ENCODE data around the gene CD82.
A peak's percentile ranks its signal among the peaks of the same experiment; 100 is the strongest.

CD82 gene

DNA sequence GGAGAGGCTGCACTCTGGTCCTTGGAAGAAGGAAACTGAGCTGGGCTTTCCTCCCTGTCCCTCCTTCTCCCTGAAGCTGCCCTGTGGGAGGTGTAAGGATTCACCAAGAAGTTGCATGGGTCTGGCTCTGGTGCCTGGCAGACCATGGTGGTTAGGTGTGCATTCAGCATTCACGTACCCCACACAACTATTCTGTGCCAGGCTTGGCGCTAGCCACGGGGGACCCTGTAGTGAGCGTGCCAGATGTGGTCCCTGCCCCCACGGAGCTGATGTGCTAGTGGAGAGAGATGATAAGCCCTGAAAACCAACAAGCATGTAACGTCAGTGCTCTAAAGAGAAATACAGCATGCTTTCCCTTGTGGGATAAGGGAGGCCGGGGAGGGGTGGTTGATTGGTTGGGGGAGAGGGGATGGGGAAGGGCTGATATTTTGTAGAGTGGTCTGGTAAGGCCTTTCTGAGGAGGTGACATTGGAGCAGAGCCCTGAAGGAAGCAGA is 48.9 kb downstream of the CD82 start:
- H3K9ac ChIP-seq (ENCODE audit: low read length in 5 of 5), result no peak overlapping the region
- no peak overlapping the region for H3K4me3 ChIP-seq (ENCODE audit: low read depth in 1 of 5, low read length in 5 of 5)
- no peaks in the 10 kb centered on the region for H3K9me3 ChIP-seq (ENCODE audit: control insufficient read depth in 5 of 5, low read length in 5 of 5)
- H3K27ac ChIP-seq (ENCODE audit: low read depth, low read length), result no peak overlapping the region
- peaks cover 0 to 20% (median 2%) of the 10 kb centered on the region in 5 donors for H3K4me1 ChIP-seq (ENCODE audit: control insufficient read depth in 5 of 5, insufficient read depth in 5 of 5, low read length in 5 of 5)
- peaks cover 0 to 30% (median 10%) of the 10 kb centered on the region in 5 donors for H3K36me3 ChIP-seq (ENCODE audit: control insufficient read depth in 5 of 5, insufficient read depth in 5 of 5, low read length in 5 of 5)
- no peaks in the 10 kb centered on the region for H3K27me3 ChIP-seq (ENCODE audit: control insufficient read depth in 5 of 5, insufficient read depth in 4 of 5, low read length in 5 of 5)

DNA sequence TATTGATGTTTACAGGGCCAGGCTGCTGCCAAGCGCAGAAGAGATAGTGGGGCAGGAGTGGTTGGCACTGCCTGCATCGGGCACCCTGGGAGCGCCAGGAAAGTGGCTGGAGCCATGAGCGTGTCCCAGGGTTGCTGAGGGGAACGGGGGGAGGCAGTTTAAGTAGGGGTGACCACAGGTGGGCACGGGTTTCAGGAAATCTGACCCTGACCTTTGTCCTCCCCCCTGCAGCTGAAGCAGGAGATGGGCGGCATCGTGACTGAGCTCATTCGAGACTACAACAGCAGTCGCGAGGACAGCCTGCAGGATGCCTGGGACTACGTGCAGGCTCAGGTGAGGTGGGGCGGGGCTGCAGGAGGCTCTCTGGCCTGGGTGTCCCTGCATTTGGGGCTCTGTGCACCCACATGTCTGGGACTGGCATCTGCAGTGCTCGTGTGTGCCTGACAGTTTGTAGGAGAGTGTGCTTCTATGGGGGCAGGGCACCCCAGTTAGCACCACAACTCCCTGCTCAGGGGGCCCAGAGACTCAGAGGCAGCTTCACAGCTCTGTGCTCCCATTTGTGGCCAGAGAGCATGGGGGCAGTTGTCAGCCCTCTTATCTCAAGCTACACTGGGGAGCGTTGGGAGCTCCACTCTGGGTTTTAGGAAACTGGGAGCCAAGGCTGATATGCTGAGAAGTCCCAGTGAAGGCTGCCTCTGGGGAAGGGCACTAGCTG is 49.7 kb downstream of the CD82 start:
- H3K27ac ChIP-seq (ENCODE audit: low read depth, low read length), result no peak overlapping the region
- H3K4me1 ChIP-seq (ENCODE audit: control insufficient read depth in 5 of 5, insufficient read depth in 5 of 5, low read length in 5 of 5), result peaks cover 0 to 15% (median 0%) of the 10 kb centered on the region in 5 donors

GRCh38 chr11:44615913-44616791 is 50.7 kb downstream of the CD82 start:
- Histone ChIP-seq H3K27ac (ENCODE audit: low read depth, low read length) (no peak overlapping the region), H3K4me3 (ENCODE audit: low read depth in 1 of 5, low read length in 5 of 5) (no peak overlapping the region), H3K36me3 (ENCODE audit: control insufficient read depth in 5 of 5, insufficient read depth in 5 of 5, low read length in 5 of 5) (peaks cover 0 to 30% (median 10%) of the 10 kb centered on the region in 5 donors), H3K27me3 (ENCODE audit: control insufficient read depth in 5 of 5, insufficient read depth in 4 of 5, low read length in 5 of 5) (no peaks in the 10 kb centered on the region), H3K9ac (ENCODE audit: low read length in 5 of 5) (no peak overlapping the region), H3K4me1 (ENCODE audit: control insufficient read depth in 5 of 5, insufficient read depth in 5 of 5, low read length in 5 of 5) (peaks cover 0 to 14% (median 3%) of the 10 kb centered on the region in 5 donors), H3K9me3 (ENCODE audit: control insufficient read depth in 5 of 5, low read length in 5 of 5) (no peaks in the 10 kb centered on the region)

More for the DNA sequence above, 49.7 kb downstream of the CD82 start:
- Histone ChIP-seq H3K4me3 (ENCODE audit: low read depth in 1 of 5, low read length in 5 of 5) (no peak overlapping the region), H3K9ac (ENCODE audit: low read length in 5 of 5) (no peak overlapping the region), H3K36me3 (ENCODE audit: control insufficient read depth in 5 of 5, insufficient read depth in 5 of 5, low read length in 5 of 5) (peaks cover 0 to 30% (median 10%) of the 10 kb centered on the region in 5 donors), H3K9me3 (ENCODE audit: control insufficient read depth in 5 of 5, low read length in 5 of 5) (no peaks in the 10 kb centered on the region), H3K27me3 (ENCODE audit: control insufficient read depth in 5 of 5, insufficient read depth in 4 of 5, low read length in 5 of 5) (no peaks in the 10 kb centered on the region)

GRCh38 chr11:44617671-44618461 is 52.4 kb downstream of the CD82 start:
- Histone ChIP-seq H3K4me3 (ENCODE audit: low read depth in 1 of 5, low read length in 5 of 5) (no peak overlapping the region), H3K4me1 (ENCODE audit: control insufficient read depth in 5 of 5, insufficient read depth in 5 of 5, low read length in 5 of 5) (peaks cover 0 to 22% (median 14%) of the 10 kb centered on the region in 5 donors), H3K27me3 (ENCODE audit: control insufficient read depth in 5 of 5, insufficient read depth in 4 of 5, low read length in 5 of 5) (no peaks in the 10 kb centered on the region), H3K9ac (ENCODE audit: low read length in 5 of 5) (no peak overlapping the region), H3K27ac (ENCODE audit: low read depth, low read length) (no peak overlapping the region), H3K36me3 (ENCODE audit: control insufficient read depth in 5 of 5, insufficient read depth in 5 of 5, low read length in 5 of 5) (peaks cover 0 to 29% (median 10%) of the 10 kb centered on the region in 5 donors), H3K9me3 (ENCODE audit: control insufficient read depth in 5 of 5, low read length in 5 of 5) (no peaks in the 10 kb centered on the region)

- Histone ChIP-seq H3K9me3 (ENCODE audit: control insufficient read depth in 5 of 5, low read length in 5 of 5) (no peaks in the 10 kb centered on the region), H3K9ac (ENCODE audit: low read length in 5 of 5) (no peak overlapping the region), H3K27me3 (ENCODE audit: control insufficient read depth in 5 of 5, insufficient read depth in 4 of 5, low read length in 5 of 5) (no peaks in the 10 kb centered on the region), H3K4me3 (ENCODE audit: low read depth in 1 of 5, low read length in 5 of 5) (no peak overlapping the region), H3K4me1 (ENCODE audit: control insufficient read depth in 5 of 5, insufficient read depth in 5 of 5, low read length in 5 of 5) (peaks cover 2 to 32% (median 24%) of the 10 kb centered on the region in 5 donors), H3K36me3 (ENCODE audit: control insufficient read depth in 5 of 5, insufficient read depth in 5 of 5, low read length in 5 of 5) (peaks cover 0 to 25% (median 10%) of the 10 kb centered on the region in 5 donors), H3K27ac (ENCODE audit: low read depth, low read length) (no peak overlapping the region)
These were observed 53.3 kb downstream of the CD82 start for GRCh38 chr11:44618561-44619425.

GRCh38 chr11:44620328-44620725 is 54.9 kb downstream of the CD82 start:
- Histone ChIP-seq H3K4me1 (ENCODE audit: control insufficient read depth in 5 of 5, insufficient read depth in 5 of 5, low read length in 5 of 5) (peaks cover 4 to 44% (median 27%) of the 10 kb centered on the region in 5 donors), H3K9me3 (ENCODE audit: control insufficient read depth in 5 of 5, low read length in 5 of 5) (no peaks in the 10 kb centered on the region)

GRCh38 chr11:44621140-44621681 is 55.7 kb downstream of the CD82 start:
- Histone ChIP-seq H3K27ac (ENCODE audit: low read depth, low read length) (no peak overlapping the region), H3K36me3 (ENCODE audit: control insufficient read depth in 5 of 5, insufficient read depth in 5 of 5, low read length in 5 of 5) (peaks cover 0 to 14% (median 4%) of the 10 kb centered on the region in 5 donors), H3K9me3 (ENCODE audit: control insufficient read depth in 5 of 5, low read length in 5 of 5) (peaks cover 0 to 2% (median 0%) of the 10 kb centered on the region in 5 donors), H3K9ac (ENCODE audit: low read length in 5 of 5) (peak overlapping the region in 1 of 5 donors; percentile 67), H3K27me3 (ENCODE audit: control insufficient read depth in 5 of 5, insufficient read depth in 4 of 5, low read length in 5 of 5) (no peaks in the 10 kb centered on the region), H3K4me3 (ENCODE audit: low read depth in 1 of 5, low read length in 5 of 5) (peak overlapping the region; percentile 39 to 69 (median 59)), H3K4me1 (ENCODE audit: control insufficient read depth in 5 of 5, insufficient read depth in 5 of 5, low read length in 5 of 5) (peaks cover 4 to 44% (median 27%) of the 10 kb centered on the region in 5 donors)

More at GRCh38 chr11:44620328-44620725, 54.9 kb downstream of the CD82 start:
- H3K27me3 ChIP-seq (ENCODE audit: control insufficient read depth in 5 of 5, insufficient read depth in 4 of 5, low read length in 5 of 5), result no peaks in the 10 kb centered on the region
- H3K27ac ChIP-seq (ENCODE audit: low read depth, low read length), result no peak overlapping the region
- no peak overlapping the region for H3K4me3 ChIP-seq (ENCODE audit: low read depth in 1 of 5, low read length in 5 of 5)
- no peak overlapping the region for H3K9ac ChIP-seq (ENCODE audit: low read length in 5 of 5)
- H3K36me3 ChIP-seq (ENCODE audit: control insufficient read depth in 5 of 5, insufficient read depth in 5 of 5, low read length in 5 of 5), result peaks cover 0 to 21% (median 8%) of the 10 kb centered on the region in 5 donors

DNA sequence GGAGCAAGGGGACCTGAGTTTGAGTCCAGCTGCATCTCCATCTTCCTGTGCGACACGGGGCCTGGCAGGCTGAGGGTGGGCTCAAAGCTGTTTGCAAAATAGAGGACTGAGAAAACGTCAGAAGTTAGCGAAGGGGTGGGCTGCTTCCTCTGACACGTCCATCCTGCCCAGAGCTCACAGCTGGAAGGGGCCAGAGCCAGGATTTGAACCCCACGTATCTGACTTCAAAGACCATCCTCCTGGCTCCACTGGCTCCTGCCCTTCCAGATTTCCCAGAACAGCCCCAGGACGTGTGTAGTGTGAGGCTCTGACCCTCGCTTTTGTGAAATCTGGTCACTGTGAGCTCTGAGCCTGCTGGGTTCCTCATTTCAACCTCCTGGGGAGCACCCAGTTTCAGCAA is 56.3 kb downstream of the CD82 start:
- no peaks in the 10 kb centered on the region for H3K27me3 ChIP-seq (ENCODE audit: control insufficient read depth in 5 of 5, insufficient read depth in 4 of 5, low read length in 5 of 5)
- H3K36me3 ChIP-seq (ENCODE audit: control insufficient read depth in 5 of 5, insufficient read depth in 5 of 5, low read length in 5 of 5), result peaks cover 0 to 10% (median 4%) of the 10 kb centered on the region in 5 donors
- H3K9me3 ChIP-seq (ENCODE audit: control insufficient read depth in 5 of 5, low read length in 5 of 5), result peaks cover 0 to 8% (median 3%) of the 10 kb centered on the region in 5 donors
- no peak overlapping the region for H3K9ac ChIP-seq (ENCODE audit: low read length in 5 of 5)
- H3K27ac ChIP-seq (ENCODE audit: low read depth, low read length), result no peak overlapping the region
- H3K4me1 ChIP-seq (ENCODE audit: control insufficient read depth in 5 of 5, insufficient read depth in 5 of 5, low read length in 5 of 5), result peaks cover 4 to 42% (median 27%) of the 10 kb centered on the region in 5 donors
- no peak overlapping the region for H3K4me3 ChIP-seq (ENCODE audit: low read depth in 1 of 5, low read length in 5 of 5)

All from subcutaneous abdominal adipose tissue (tissue), 5 donors.